Measurements from ENCODE around the gene UPK1A. TPM values are rescaled to one million over a fixed set of nuclear protein-coding genes. Genes with fewer than 3 reads are reported as not detected.

The UPK1A gene
- total RNA-seq, 1 donor: not detected

- Histone ChIP-seq H3K4me3 (ENCODE audit: low read length) (no peak overlapping the region), H3K27me3 (ENCODE audit: insufficient read depth, low read length) (no peaks in the 10 kb centered on the region), H3K4me1 (ENCODE audit: insufficient read depth, low read length) (no peaks in the 10 kb centered on the region), H3K9me3 (ENCODE audit: low read depth, low read length) (no peaks in the 10 kb centered on the region)
These were observed 27.7 kb downstream of the UPK1A start for GRCh38 chr19:35693835-35694599.

GRCh38 chr19:35695895-35696422, 29.6 kb downstream of the UPK1A start:
- Histone ChIP-seq H3K4me1 (ENCODE audit: insufficient read depth, low read length) (no peaks in the 10 kb centered on the region), H3K9me3 (ENCODE audit: low read depth, low read length) (no peaks in the 10 kb centered on the region), H3K27me3 (ENCODE audit: insufficient read depth, low read length) (no peaks in the 10 kb centered on the region), H3K4me3 (ENCODE audit: low read length) (no peak overlapping the region)

GRCh38 chr19:35696835-35697234, 30.5 kb downstream of the UPK1A start:
- H3K4me3 ChIP-seq (ENCODE audit: low read length): no peak overlapping the region
- peaks cover under 1% of the 10 kb centered on the region for H3K4me1 ChIP-seq (ENCODE audit: insufficient read depth, low read length)
- no peaks in the 10 kb centered on the region for H3K27me3 ChIP-seq (ENCODE audit: insufficient read depth, low read length)
- H3K9me3 ChIP-seq (ENCODE audit: low read depth, low read length): no peaks in the 10 kb centered on the region

DNA sequence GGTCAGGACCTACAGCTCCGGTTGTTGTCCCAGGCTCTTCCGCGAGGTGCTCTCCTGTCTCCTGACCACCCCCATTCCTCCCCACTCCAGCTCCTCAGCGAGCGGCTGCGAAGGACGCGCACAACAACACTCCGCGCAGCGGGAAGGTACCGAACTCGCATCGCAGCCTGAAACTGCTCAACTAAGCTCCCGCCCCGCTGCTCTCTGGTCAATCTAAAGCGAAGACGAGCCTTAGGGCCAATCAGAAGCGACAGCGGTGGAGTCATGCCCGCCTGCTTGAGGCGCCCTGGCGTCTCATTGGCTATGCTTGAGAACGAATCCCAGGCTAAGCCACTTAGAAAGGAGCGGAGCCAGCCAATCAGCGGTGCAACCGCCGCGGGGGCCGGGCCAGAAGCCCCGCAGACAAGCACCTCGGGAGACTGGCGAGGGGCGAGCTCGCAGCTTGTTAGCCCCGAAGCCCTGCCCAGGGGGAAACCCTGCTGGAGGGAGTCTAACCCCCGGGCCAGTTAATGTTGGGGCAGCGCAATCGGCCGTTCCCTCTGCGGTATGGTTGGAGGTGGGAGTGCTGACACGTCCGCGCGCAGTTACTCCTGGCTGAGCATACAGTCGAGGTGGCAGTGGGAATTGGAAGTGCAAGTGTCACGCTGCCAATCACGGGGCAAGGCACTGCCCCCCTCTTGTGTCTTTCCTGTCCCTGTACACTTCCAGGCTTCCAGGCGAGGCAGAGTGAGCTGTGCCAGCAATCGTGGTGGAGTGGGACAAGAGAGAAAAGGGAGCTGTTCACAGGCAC, 36.1 kb downstream of the UPK1A start:
- Histone ChIP-seq H3K4me1 (ENCODE audit: insufficient read depth, low read length) (peaks cover 12% of the 10 kb centered on the region), H3K9me3 (ENCODE audit: low read depth, low read length) (no peaks in the 10 kb centered on the region), H3K27me3 (ENCODE audit: insufficient read depth, low read length) (no peaks in the 10 kb centered on the region), H3K4me3 (ENCODE audit: low read length) (peak overlapping the region; percentile 45)

DNA sequence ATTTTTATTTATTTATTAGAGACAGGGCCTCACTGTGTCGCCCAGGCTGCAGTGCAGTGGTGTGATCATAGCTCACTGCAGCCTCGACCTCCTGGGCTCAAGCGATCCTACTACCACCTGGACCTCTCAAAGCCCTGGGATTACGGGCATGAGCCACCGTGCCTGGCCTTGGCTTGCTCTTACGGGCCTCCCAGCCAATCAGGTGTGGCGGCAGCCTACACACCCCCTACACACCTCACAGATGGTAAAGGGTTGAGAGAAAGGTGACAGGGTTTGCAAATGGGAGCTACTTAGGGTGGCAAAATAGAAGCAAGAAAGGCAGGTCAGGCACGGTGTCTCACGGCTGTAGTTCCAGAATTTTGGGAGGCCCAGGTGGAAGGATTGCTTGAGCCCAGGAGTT, 37.0 kb downstream of the UPK1A start:
- Histone ChIP-seq H3K9me3 (ENCODE audit: low read depth, low read length) (no peaks in the 10 kb centered on the region), H3K27me3 (ENCODE audit: insufficient read depth, low read length) (no peaks in the 10 kb centered on the region), H3K4me3 (ENCODE audit: low read length) (no peak overlapping the region), H3K4me1 (ENCODE audit: insufficient read depth, low read length) (peaks cover 12% of the 10 kb centered on the region)

DNA sequence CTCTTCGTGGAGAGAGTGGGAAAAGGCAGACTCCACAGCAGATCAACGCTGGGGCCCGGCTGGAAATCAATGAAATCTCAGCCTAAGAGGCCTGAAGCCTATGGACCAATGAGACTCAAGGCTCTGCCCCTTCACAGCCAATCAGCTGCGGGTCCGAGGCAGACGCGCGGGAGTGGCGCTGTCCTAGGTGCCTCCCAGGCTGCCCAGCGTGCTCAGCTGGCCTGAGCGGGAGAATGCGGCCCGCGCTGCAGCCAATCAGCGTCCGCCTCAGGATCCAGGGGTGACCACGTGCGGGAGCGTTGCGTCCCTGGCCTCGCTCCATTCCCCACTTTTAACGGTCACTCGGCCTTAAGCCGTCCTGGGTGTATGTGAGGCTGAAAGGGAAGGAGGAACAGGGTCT, 37.9 kb downstream of the UPK1A start, which contains the start of gene ZBTB32:
Gene ZBTB32, plus strand, starts transcription at position 341 of the 400 bp plus-strand sequence. CDS start 10,069 bp downstream, outside the sequence.
- H3K4me1 ChIP-seq (ENCODE audit: insufficient read depth, low read length): peaks cover 12% of the 10 kb centered on the region

GRCh38 chr19:35708391-35708790, 42.1 kb downstream of the UPK1A start:
- no peak overlapping the region for H3K4me3 ChIP-seq (ENCODE audit: low read length)
- no peaks in the 10 kb centered on the region for H3K9me3 ChIP-seq (ENCODE audit: low read depth, low read length)
- no peaks in the 10 kb centered on the region for H3K27me3 ChIP-seq (ENCODE audit: insufficient read depth, low read length)
- H3K4me1 ChIP-seq (ENCODE audit: insufficient read depth, low read length): peaks cover 23% of the 10 kb centered on the region

More for the DNA sequence above, 37.9 kb downstream of the UPK1A start, which contains the start of gene ZBTB32:
- Histone ChIP-seq H3K27me3 (ENCODE audit: insufficient read depth, low read length) (no peaks in the 10 kb centered on the region), H3K4me3 (ENCODE audit: low read length) (no peak within 1 kb of the TSS), H3K9me3 (ENCODE audit: low read depth, low read length) (no peaks in the 10 kb centered on the region)

- H3K4me1 ChIP-seq (ENCODE audit: insufficient read depth, low read length): peaks cover 47% of the 10 kb centered on the region
- H3K27me3 ChIP-seq (ENCODE audit: insufficient read depth, low read length): no peaks in the 10 kb centered on the region
- no peak overlapping the region for H3K4me3 ChIP-seq (ENCODE audit: low read length)
- H3K9me3 ChIP-seq (ENCODE audit: low read depth, low read length): no peaks in the 10 kb centered on the region
These were observed 44.7 kb downstream of the UPK1A start for GRCh38 chr19:35710784-35711723.

GRCh38 chr19:35712567-35713505, 46.5 kb downstream of the UPK1A start:
- no peaks in the 10 kb centered on the region for H3K27me3 ChIP-seq (ENCODE audit: insufficient read depth, low read length)
- H3K4me1 ChIP-seq (ENCODE audit: insufficient read depth, low read length): peaks cover 53% of the 10 kb centered on the region
- no peak overlapping the region for H3K4me3 ChIP-seq (ENCODE audit: low read length)
- no peaks in the 10 kb centered on the region for H3K9me3 ChIP-seq (ENCODE audit: low read depth, low read length)

GRCh38 chr19:35713506-35713850, 47.2 kb downstream of the UPK1A start:
- Histone ChIP-seq H3K9me3 (ENCODE audit: low read depth, low read length) (no peaks in the 10 kb centered on the region), H3K4me1 (ENCODE audit: insufficient read depth, low read length) (peaks cover 54% of the 10 kb centered on the region), H3K4me3 (ENCODE audit: low read length) (no peak overlapping the region), H3K27me3 (ENCODE audit: insufficient read depth, low read length) (no peaks in the 10 kb centered on the region)

GRCh38 chr19:35713904-35714495, 47.7 kb downstream of the UPK1A start:
- H3K9me3 ChIP-seq (ENCODE audit: low read depth, low read length): no peaks in the 10 kb centered on the region
- no peak overlapping the region for H3K4me3 ChIP-seq (ENCODE audit: low read length)
- no peaks in the 10 kb centered on the region for H3K27me3 ChIP-seq (ENCODE audit: insufficient read depth, low read length)
- H3K4me1 ChIP-seq (ENCODE audit: insufficient read depth, low read length): peaks cover 59% of the 10 kb centered on the region

DNA sequence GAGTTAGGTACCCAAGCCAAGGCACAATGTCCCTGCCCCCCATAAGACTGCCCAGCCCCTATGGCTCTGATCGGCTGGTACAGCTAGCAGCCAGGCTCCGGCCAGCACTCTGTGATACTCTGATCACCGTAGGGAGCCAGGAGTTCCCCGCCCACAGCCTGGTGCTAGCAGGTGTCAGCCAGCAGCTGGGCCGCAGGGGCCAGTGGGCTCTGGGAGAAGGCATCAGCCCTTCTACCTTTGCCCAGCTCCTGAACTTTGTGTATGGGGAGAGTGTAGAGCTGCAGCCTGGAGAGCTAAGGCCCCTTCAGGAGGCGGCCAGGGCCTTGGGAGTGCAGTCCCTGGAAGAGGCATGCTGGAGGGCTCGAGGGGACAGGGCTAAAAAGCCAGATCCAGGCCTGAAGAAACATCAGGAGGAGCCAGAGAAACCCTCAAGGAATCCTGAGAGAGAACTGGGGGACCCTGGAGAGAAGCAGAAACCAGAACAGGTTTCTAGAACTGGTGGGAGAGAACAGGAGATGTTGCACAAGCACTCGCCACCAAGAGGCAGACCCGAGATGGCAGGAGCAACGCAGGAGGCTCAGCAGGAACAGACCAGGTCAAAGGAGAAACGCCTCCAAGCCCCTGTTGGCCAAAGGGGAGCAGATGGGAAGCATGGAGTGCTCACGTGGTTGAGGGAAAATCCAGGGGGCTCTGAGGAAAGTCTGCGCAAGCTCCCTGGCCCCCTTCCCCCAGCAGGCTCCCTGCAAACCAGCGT, 48.5 kb downstream of the UPK1A start:
- Histone ChIP-seq H3K4me1 (ENCODE audit: insufficient read depth, low read length) (peaks cover 67% of the 10 kb centered on the region), H3K4me3 (ENCODE audit: low read length) (no peak overlapping the region), H3K27me3 (ENCODE audit: insufficient read depth, low read length) (no peaks in the 10 kb centered on the region), H3K9me3 (ENCODE audit: low read depth, low read length) (no peaks in the 10 kb centered on the region)

GRCh38 chr19:35715355-35715809, 49.1 kb downstream of the UPK1A start:
- no peaks in the 10 kb centered on the region for H3K9me3 ChIP-seq (ENCODE audit: low read depth, low read length)
- H3K27me3 ChIP-seq (ENCODE audit: insufficient read depth, low read length): no peaks in the 10 kb centered on the region
- H3K4me3 ChIP-seq (ENCODE audit: low read length): no peak overlapping the region
- peaks cover 70% of the 10 kb centered on the region for H3K4me1 ChIP-seq (ENCODE audit: insufficient read depth, low read length)

All from mononuclear cell (primary cell).